CD4-positive, alpha-beta T cell treated with Interleukin-21 for 1 hour (primary cell): Measurements from ENCODE around the gene MIGA2.
A peak's percentile ranks its signal among the peaks of the same experiment; 100 is the strongest.

Experiments used
- DNase-seq: peaks from one replicate; pipeline ENCODE4 v3.0.0-alpha.2; 2020

The MIGA2 gene

DNA sequence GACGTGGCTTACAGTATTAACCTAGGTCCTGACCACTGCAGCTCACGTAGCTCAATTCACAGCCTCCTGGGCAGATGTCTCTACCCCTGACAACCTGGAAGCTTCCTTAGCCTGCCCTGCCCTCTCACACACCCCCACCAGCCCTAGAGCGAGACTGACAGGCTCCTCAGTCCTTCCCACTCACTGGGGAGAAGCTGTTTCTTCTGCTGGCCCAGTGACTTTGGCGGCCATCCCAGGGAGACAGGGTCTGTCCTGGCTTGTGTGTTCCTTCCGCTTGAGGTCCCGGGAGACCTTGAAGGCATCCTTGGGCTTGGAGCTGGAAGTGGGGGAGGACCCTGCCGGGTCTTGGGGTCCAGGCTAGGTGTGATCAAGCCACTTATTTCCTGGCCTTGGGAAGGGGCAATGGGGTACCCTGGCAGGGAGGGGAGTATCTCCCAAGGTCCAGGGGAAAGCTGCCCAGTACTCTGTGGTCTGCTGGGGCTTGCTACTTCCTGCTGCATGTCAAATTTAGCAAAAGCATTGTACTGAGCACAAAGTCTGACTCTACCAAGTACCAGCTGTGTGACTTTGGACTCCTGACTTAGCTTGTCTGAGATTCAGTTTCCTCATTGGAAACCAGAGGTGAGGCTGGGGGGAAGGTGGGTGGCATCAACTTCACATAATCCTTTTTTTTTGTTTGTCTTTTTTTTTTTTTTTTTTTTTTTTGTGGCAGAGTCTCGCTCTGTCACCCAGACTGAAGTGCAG, 1.9 kb downstream of the MIGA2 start:
- no peak for DNase-seq

DNA sequence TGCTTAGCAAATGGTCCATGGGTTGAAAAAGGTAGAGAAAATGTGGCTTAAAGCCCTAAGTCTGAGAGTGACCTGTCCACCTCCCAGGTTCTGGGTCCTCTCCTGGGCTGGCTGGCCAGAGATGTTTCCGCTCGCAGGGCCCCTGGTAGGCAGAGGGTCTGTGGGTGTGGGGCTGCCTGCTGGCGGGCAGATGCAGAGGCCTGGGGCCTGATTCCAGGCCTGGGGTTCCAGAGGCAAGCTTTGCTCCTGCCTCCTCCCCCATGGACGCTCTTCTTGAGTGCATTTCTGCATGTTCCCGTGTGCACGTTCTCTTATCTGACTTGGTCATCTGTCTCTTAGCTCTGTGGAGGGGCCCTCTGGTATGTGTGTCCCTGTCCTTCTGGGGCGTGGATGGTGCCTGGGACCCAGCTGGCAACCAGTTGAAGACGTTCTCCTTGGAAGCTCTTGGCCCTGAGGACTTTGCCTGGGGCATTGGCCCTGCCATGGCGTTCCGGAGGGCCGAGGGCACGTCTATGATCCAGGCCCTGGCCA, 3.8 kb downstream of the MIGA2 start:
- no peak for DNase-seq

DNA sequence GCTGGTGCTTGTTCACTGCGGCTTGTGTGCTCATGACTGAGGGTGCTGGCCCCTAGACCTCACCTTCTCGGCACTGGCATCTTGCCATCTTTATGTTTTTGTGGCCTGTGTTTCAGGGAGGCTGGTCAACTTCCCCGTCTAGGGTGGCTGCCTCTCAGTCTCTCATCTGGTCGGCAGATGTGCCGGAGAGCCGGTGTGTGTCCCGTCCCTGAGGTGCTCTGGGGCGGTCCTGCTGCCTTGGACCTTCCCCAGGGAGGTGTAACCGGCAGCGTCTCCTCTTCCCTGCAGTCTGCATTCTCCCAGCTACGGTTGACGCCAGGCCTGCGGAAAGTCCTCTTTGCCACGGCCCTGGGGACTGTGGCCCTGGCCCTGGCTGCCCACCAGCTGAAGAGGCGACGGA, 5.6 kb downstream of the MIGA2 start:
- DNase-seq = no peak

DNA sequence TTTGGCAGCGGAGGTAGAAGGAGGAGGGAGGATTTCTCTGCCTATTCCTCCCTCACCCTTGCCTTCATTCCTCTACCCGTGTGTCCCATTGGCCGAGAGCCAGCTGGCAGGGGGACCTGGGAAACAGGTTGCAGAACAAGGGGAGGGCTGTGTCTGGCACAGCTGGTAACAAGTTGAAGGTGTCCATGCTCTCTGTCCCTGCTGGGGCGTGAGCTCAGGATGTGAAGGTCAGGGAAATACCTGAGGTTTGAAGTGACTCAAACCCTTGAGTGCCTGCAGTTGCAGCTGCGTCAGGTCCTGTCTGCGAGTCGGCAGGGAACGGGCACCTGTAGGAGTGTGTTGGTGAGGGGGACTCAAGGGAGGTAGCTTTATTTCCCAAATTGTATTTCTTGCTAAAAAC, 16.2 kb downstream of the MIGA2 start:
- DNase-seq = no peak

DNA sequence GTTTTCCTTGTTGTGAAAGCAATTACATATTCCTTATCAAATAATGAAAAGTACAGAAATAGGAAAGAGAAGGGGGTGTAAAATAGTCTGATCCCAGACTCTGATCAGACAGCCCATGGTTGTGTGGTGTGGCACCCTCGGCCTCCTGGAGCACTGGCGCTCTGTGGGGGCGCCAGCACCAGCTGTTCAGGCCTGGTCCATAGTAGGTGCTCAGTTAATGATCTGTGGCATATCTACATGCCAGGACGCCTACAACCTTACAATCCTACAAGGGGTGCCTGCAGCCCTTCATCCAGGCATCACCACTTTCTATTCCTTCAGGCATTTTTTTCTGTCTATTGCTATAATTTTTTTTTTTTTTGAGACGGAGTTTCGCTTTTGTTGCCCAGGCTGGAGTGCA, 16.6 kb downstream of the MIGA2 start:
- no peak for DNase-seq

DNA sequence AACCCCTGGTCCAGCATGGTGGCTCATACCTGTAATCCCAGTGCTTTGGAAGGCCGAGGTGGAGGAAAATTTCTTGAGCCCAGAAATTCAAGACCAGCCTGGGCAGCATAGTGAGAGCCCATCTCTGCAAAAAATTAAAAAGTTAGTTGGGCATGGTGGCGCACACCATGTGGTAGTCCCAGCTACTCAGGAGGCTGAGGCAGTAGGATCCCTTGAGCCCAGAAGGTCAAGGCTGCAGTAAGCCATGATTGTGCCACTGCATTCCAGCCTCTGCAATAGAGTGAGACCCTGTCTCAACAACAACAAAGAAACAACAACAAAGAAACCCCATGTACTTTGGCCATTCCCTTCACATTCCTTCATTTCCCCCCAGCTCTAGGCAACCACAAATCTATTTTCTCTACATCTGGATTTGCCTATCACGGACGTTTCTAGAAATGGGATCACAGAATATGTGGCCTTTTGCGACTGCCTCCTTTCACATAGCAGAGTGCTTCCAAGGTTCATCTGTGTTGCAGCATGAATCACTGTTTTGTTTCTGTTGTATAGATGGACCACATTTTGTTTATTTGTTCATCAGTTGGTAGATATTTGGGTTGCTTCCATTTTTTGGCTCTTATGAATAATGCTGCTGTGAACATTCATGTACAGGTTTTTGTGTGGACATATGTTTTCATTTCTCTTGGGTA, 17.9 kb downstream of the MIGA2 start:
- DNase-seq = no peak

DNA sequence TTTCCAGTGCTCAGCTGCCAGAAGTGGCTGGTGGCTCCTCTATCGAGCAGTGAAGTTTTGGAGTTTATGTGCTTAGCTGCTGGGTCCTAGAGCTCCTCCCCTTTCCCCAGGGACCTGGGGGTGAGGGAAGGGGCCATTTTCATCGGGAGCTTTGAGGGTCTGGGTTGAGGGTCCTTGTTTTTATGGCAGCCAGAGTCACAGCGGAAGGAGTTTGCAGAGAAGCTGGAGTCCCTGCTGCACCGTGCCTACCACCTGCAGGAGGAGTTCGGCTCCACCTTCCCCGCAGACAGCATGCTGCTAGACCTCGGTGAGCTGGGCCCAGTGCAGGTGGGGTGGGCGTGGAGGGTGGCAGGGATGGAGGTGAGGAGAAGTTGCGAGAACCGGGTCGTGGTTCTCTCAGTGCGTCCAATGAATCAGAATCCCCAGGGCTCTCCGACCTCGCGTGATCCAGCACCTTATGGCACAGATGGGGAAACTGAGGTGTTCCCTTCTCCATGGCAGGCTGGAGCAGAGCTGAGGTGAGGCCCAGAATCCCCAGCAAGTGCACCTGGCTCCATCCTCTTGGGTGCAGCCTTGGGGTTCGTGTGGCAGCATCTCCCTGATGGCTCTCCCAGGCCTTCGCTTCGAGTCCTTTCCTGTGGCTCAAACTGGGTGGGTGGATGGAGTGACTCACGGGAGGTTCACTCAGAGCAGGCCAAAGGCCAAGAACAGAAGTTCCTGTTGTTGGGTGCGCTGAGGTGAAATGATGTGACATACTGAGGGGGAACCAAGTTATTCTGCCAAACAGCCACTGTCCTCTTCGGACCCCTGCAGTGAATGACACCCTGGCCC, 22.8 kb downstream of the MIGA2 start:
- DNase-seq = no peak

DNA sequence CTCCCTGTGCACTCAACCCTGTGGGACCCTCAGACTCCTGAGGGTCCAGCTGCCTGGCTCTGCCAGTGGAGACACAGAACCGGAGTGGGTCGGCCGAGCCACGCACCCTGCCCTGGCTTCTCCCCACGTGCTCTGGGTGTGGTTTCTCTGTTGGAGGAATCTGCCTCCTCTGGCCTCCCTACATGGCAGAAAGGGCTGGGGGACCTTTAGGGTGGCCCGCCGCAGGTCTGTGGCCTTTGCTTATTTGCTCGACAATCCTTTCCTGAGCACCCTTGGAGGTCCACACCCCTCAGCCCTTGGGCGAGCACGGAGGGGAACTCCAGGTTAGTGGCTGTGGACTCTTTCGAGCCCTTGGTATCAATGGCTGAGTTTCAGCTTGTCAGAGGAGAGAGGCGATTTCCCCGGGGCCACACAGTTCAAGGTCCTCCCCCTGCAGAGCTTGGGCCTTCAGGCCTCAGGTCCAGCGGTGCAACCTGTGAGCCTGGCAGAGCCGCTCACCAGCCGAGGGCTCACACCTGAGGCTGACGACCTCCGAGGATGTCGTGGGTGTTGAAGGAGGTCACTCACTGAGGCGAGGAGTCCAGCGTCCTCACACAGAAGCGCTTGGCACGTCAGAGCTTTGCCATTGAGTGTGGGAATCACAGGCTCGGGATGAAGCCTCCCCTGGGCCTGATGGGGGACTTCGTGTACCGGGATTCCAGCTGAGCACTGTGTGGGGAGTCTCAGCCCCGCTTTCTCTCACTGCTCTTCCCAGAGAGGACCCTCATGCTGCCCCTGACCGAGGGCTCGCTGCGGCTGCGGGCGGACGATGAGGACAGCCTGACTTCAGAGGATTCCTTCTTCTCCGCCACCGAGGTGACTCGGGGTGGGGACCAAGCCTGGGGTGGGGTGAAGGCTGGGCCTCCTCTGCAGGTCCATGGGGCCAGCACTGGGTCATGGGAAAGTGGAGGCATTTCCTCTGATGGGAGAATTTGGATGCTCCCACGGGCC, 23.7 kb downstream of the MIGA2 start:
- DNase-seq = no peak

DNA sequence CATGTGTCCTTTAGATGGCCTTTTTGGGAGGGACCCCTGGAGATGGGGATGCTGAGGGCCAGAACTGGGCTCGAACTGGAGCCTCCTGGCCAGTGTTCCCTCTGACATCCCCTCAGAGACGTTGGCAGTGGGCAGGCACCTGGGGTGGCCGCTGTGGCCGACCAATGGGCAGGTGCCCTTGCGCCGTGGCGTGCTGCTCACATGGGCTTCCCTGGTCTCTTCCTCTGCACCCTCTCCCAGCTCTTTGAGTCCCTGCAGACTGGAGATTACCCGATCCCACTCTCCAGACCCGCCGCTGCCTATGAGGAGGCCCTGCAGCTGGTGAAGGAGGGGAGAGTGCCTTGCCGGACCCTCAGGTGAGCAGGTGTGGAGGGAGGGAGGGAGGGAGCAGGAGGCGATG, 24.6 kb downstream of the MIGA2 start:
- DNase-seq = no peak

DNA sequence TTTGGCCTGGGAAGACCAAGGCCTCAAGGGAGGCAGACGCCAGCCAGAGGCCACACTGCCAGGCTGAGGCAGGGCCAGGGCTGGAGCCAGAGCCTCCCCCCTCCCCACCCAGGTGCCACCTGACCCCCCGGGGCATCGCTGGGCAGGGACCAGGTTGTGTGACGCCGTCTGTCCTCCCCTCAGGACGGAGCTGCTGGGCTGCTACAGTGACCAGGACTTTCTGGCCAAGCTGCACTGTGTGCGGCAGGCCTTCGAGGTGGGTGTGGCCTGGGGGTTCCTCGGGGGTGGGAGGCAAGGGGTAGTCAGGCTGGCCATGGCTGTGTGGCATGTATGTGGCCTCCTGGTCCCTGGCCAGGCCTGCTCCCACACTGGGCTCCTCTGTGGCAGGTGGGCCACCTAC, 26.6 kb downstream of the MIGA2 start:
- no peak for DNase-seq

DNA sequence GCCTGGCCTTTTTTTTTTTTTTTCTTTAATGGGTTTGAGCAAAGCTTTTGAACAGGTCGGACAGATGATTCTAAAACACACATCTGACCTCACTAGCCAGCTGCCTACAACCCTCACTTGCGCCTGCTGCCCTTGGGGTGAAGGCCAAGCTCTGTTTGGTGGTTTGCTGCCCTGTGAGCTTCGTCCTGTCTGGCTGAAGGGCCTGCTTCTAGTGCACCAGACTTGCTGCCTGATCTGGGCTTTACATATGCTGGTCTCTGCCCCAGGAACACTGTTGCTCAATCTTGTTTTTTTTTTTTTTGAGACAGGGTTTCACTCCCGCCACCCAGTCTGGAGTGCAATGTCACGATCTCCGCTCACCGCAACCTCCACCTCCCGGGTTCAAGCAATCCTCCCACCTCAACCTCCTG, 28.1 kb downstream of the MIGA2 start:
- no peak for DNase-seq

DNA sequence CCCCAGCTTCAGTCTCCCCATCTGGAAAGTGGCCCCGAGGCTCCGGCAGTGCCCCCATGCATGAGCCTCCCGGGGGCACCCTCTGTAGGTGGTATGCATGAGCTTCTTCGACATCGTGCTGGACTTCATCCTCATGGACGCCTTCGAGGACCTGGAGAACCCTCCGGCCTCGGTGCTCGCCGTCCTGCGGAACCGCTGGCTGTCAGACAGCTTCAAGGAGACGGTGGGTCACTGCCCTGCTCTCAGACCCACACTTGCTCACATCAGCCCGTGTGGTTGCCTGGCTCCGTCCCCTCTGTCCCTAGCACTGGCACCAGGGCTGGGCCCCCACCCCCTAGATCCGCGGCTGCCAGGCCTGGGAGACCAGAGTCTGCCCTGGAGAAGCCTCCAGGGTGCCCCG, 31.7 kb downstream of the MIGA2 start:
- DNase-seq = no peak

DNA sequence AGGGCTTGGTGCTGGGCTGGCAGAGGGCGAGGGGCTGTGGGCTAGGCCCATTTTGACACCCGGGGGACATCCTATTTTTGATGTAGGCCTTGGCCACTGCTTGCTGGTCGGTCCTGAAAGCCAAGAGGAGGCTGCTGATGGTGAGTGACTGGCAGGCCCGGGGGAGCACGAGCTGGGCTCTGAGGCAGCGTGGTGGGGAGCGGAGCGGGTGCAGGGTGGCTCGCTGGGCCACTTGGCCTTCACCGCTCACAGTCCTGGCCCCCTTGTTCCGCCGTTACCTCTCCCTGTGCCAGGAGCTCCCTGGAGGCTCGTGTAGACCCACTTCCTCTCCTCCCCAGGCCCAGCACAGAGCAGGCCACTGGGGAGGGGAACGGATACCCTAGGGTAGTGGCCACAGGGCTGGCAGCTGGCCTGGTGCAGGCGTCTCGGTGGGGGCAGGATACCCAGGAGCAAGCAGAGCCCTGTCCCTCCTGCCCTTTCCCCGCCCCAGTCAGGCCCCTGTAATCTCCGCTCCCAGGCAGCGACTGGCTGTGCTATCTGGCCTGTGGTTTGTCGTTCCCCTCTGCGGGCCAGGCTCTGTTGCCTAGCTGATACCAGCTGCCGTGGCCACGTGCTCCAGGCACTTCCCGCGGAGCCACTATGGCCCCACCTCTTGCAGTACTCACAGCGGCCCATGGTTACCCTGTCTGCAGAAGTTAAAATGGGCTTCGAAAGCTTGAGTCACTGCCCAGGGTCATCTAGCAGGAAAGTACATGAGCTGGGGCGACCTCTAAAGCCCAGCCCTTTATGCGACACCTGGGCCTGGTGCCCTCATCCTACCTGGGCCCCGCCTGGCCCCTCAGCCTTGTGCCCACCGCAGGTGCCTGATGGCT, 32.8 kb downstream of the MIGA2 start:
- peak; percentile 64 for DNase-seq

DNA sequence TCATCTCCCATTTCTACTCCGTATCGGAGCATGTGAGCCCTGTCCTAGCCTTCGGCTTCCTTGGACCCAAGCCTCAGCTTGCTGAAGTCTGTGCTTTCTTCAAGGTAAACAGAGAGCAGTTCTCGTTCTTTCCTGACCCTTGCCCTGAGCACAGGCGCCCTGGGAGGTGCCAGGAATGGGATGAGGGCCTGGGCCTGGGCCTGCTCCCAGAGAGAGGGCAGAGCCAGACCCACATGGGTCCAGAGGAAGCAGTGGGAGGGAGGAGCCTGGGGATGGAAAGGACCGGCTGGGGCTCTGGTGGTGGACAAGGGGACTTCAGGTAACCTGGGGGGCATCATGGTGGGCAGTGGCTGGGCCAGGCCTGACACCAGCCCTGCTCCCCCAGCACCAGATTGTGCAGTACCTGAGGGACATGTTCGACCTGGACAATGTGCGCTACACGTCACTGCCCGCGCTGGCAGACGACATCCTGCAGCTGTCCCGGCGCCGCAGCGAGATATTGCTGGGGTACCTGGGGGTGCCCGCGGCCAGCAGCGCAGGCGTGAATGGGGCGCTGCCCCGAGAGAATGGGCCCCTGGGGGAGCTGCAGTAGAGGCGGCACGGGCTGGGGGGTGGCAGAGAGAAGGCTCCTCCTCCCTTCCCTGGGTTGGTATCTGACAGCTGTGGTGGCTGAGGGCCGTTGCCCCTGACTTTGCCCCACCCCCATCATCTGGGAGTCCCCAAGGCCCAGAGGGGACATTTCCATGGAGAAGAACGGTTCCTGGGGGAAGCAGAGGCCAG, 33.6 kb downstream of the MIGA2 start:
- no peak for DNase-seq

DNA sequence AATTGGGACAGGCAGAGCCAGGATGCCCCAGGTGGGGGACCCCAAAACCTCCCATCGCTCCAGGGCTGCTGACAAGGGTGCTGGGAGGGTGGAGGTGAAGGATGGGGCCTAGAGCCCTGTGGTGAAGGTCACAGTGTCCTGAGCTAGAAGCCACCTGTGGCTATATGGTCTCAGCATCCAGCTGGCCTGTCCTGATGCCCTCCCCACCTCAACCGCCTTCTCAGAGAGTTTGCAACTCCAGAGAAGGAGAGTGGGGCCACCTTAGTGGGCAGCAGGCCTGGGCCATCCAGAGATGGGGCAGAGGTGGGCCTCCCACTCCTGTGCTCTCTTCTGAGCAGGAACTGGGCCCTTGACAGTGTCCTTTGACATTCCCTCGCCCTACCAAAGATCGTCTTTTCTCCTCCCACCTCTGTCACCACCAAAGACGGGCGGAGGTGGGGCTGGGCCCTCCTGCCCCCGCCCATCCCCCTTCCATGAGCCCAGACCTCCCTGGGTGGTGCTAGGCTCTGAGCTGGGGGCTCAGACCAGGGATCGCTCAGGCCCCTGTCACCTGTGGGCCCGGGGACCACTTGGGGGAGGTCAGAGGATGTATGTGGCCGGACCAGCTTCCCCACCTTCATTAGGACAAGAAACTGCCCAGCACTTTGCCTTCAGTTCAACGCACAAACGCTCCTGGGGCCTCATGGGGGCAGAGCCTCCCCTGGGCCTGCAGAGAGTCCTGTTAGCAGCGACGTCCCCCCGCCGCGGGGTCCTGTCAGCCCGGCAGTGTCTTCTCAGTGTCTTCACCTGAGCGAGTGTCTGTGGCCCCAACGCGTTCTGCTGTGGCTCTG, 34.5 kb downstream of the MIGA2 start:
- DNase-seq = no peak

DNA sequence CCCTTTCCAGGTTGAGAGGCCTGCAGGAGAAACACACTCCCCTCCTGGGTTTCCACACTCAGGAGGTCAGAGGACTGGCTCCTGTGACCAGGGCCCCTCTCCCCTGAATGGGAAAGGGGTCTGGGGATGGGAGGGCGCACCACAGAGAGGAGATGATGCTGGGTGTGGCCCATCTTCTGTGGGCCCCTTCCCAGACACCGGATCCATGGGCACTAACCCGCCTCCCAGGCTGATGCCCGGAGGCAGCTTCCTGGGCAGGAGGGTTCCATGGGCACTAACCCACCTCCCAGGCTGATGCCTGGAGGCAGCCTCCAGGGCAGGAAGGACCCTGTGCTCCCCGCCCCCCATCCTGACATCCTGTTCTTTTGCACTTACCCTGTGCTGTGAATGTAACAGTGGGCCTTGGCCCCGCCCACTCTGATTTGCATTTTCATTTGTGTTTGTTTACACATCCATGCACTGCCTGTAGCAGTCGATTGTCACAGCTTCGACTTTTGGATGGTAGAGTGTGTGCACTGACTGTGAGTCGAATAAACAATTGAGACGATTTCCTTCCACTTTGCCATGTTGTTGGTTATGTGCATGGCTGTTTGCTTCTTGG, 35.2 kb downstream of the MIGA2 start:
- DNase-seq = peak; percentile 12

DNA sequence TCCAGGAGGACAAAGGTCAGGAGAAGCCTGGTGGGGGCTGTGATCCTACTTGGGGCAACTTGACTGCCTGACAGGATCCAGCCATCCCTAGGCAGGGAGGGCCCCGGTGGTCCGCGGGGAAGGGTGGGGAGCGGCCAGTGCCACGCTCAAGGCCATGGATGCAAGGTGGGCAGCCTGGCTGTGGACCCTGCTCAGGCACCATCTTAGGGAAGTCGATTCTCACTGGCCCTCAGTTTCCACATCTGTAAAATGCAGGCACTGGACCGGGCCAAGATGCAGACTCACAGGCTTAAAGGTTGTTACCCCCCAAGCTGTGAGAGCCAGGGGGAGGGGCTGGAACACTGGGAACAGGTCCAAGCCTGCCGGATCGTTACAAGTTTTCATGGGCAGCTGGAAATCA, 35.7 kb downstream of the MIGA2 start:
- no peak for DNase-seq

DNA sequence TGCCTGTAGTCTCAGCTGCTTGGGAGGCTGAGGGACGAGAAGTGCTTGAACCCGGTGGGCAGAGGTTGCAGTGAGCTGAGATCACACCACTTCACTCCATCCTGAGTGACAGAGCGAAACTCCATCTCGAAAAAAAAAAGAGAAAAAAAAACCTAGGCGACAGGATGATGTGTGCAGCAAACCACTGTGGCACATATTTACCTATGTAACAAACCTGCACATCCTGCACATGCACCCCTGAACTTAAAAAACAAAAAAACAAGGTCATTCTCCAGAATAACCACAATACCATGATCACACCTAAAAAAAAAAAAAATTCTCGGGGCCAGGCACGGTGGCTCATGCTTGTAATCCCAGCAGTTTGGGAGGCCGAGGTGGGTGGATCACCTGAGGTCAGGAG, 37.0 kb downstream of the MIGA2 start:
- peak; percentile 14 for DNase-seq

DNA sequence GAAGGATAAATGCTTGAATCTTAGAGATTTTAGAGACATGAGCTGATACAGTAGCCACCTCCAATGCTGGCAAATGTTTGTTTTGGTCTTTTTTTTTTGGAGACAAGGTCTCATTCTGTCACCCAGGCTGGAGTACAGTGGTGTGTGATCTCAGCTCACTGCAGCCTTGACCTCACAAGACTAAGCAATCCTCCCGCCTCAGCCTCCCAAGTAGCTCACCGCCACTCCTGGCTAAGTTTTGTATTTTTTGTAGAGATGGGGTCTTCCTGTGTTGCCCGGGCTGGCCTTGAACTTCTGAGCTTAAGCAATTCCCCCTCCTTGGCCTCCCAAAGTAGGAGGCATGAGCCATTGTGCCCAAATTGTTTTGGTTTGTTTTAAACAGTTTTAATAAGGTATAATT, 37.7 kb downstream of the MIGA2 start:
- no peak for DNase-seq
